ENCODE data around the gene SMIM32.

- TF ChIP-seq CTCF (IDR thresholded peaks at IDR 0.05) (no peak), EZH2 (IDR thresholded peaks at IDR 0.05) (no peak), EZH2phosphoT487 (IDR thresholded peaks at IDR 0.05) (no peak)
These were observed 37.2 kb upstream of the SMIM32 start for GRCh38 chr5:136230176-136230575.

Data from neural progenitor cell (in vitro differentiated cells).